NCI-H226 (cell line): ENCODE measurements around the gene TBC1D8.
A peak's percentile ranks its signal among the peaks of the same experiment; 100 is the strongest.

Experiments
- DNase-seq: peaks from one replicate; pipeline ENCODE4 v3.0.0-alpha.2; 2015

Gene TBC1D8

GRCh38 chr2:100995309-100996075 is 155.7 kb downstream of the TBC1D8 start:
- no peak for DNase-seq

GRCh38 chr2:100993294-100993693 is 157.9 kb downstream of the TBC1D8 start:
- DNase-seq, result no peak

- no peak for DNase-seq
Measured at GRCh38 chr2:100992262-100992661, 158.9 kb downstream of the TBC1D8 start.

GRCh38 chr2:100991404-100991773 is 159.8 kb downstream of the TBC1D8 start:
- DNase-seq, result no peak

GRCh38 chr2:100990650-100991403 is 160.4 kb downstream of the TBC1D8 start:
- DNase-seq, result no peak

- no peak for DNase-seq
Measured at GRCh38 chr2:100990166-100990565, 161.0 kb downstream of the TBC1D8 start.

GRCh38 chr2:100989666-100990065 is 161.5 kb downstream of the TBC1D8 start:
- DNase-seq, result no peak

GRCh38 chr2:100988630-100989417 is 162.4 kb downstream of the TBC1D8 start:
- no peak for DNase-seq

GRCh38 chr2:100987974-100988373 is 163.2 kb downstream of the TBC1D8 start:
- no peak for DNase-seq

GRCh38 chr2:100987536-100987935 is 163.6 kb downstream of the TBC1D8 start:
- no peak for DNase-seq

- no peak for DNase-seq
Measured at GRCh38 chr2:100986157-100986556, 165.0 kb downstream of the TBC1D8 start.

GRCh38 chr2:100984892-100985307 is 166.3 kb downstream of the TBC1D8 start:
- DNase-seq, result peak; percentile 7

GRCh38 chr2:100983684-100984310 is 167.4 kb downstream of the TBC1D8 start:
- peak; percentile 30 for DNase-seq

- no peak for DNase-seq
Measured at GRCh38 chr2:100983201-100983600, 168.0 kb downstream of the TBC1D8 start.

GRCh38 chr2:100982431-100982861 is 168.7 kb downstream of the TBC1D8 start:
- no peak for DNase-seq

- DNase-seq, result no peak
Measured at GRCh38 chr2:100981011-100981410, 170.2 kb downstream of the TBC1D8 start.

GRCh38 chr2:100980046-100980445 is 171.1 kb downstream of the TBC1D8 start:
- no peak for DNase-seq

GRCh38 chr2:100978582-100979191 is 172.5 kb downstream of the TBC1D8 start:
- no peak for DNase-seq

GRCh38 chr2:100977511-100977910 is 173.7 kb downstream of the TBC1D8 start:
- DNase-seq, result no peak

GRCh38 chr2:100976645-100977391 is 174.4 kb downstream of the TBC1D8 start:
- no peak for DNase-seq

GRCh38 chr2:100976061-100976460 is 175.1 kb downstream of the TBC1D8 start:
- no peak for DNase-seq

- no peak for DNase-seq
Measured at GRCh38 chr2:100975521-100975785, 175.7 kb downstream of the TBC1D8 start.
